ENCODE measurements around the gene ALDH6A1.

Gene ALDH6A1

DNA sequence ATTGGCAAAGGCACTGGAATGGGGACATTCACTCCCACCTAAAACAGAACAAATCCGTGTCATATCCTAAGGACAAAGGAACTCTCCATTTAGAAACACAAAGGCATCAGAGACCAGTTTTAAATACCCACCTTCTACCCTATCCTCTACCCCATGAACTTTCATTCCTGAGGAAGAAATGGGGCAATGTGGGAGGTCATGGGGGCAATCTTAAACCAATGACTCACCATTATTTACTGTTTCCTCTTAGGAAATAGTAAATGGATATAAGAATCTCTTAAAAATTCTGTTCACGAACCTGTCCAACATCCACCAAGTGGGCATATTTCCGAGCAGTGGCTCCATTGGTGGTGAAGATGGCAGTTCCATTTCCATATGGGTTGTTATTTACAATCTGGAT is 19.4 kb downstream of the ALDH6A1 start:
- Histone ChIP-seq H3K27ac (no peak overlapping the region), H3K4me3 (no peak overlapping the region), H3K9me3 (ENCODE audit: low read depth, low read length) (no peaks in the 10 kb centered on the region), H3K9ac (ENCODE audit: insufficient read length) (no peak overlapping the region), H3K36me3 (ENCODE audit: insufficient read depth, low read length) (no peaks in the 10 kb centered on the region)
- no peak for TF ChIP-seq POLR2AphosphoS5 (IDR thresholded peaks at IDR 0.05; ENCODE audit: borderline replicate concordance, low read depth, low read length)
- TF ChIP-seq EZH2 (IDR thresholded peaks at IDR 0.05) = no peak
- no peak for TF ChIP-seq FOXP2 (optimal IDR thresholded peaks at IDR 0.05; ENCODE audit: control extremely low read depth, extremely low read length, insufficient read depth)
- DNase-seq (ENCODE audit: low read depth, low spot score) = no peak

DNA sequence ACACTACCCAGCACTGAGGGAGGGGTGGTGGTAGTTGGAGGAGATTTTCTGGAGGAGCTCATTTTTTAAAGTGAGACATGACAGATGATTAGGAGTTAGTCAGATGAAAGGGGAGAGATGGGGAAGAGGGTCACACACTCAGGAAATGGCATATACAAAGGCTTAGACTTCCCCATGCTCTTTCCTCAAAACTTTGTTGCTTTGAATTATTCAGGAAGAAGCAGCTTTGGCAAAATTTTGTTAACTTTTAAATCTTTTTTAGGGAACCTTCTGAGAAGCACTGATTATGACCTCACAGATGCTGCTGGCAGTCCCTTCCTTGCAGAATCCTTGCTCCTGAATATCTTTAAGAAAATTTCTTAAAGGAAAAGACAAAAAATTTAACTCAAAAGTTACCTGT is 19.8 kb downstream of the ALDH6A1 start:
- DNase-seq (ENCODE audit: low read depth, low spot score) = no peak
- Histone ChIP-seq H3K36me3 (ENCODE audit: insufficient read depth, low read length) (no peaks in the 10 kb centered on the region), H3K27ac (no peak overlapping the region), H3K9me3 (ENCODE audit: low read depth, low read length) (no peaks in the 10 kb centered on the region), H3K4me3 (no peak overlapping the region), H3K9ac (ENCODE audit: insufficient read length) (no peak overlapping the region)
- TF ChIP-seq POLR2AphosphoS5 (IDR thresholded peaks at IDR 0.05; ENCODE audit: borderline replicate concordance, low read depth, low read length) (no peak), EZH2 (IDR thresholded peaks at IDR 0.05) (no peak), FOXP2 (optimal IDR thresholded peaks at IDR 0.05; ENCODE audit: control extremely low read depth, extremely low read length, insufficient read depth) (no peak)

DNA sequence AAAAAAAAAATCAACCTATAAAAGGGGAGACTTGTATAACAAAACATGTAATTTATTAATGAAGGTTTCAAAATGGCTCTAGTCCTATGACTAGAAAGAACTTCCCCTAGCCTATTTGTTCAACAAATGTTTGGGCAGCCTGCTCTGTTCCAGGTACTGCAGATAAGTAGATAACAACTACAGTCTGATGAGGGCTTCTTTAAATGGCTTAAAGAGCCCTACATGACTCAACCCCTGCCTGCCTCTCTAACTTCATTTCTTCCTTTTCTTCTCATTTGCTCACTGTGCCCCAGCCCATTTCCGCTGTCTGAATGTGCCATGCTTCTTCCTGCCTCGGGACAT is 21.5 kb downstream of the ALDH6A1 start:
- no peaks in the 10 kb centered on the region for H3K36me3 ChIP-seq (ENCODE audit: insufficient read depth, low read length)
- no peak overlapping the region for H3K27ac ChIP-seq
- no peak for DNase-seq (ENCODE audit: low read depth, low spot score)
- no peak overlapping the region for H3K9ac ChIP-seq (ENCODE audit: insufficient read length)
- H3K9me3 ChIP-seq (ENCODE audit: low read depth, low read length) = no peaks in the 10 kb centered on the region
- H3K4me3 ChIP-seq = no peak overlapping the region
- TF ChIP-seq FOXP2 (optimal IDR thresholded peaks at IDR 0.05; ENCODE audit: control extremely low read depth, extremely low read length, insufficient read depth) (no peak), EZH2 (IDR thresholded peaks at IDR 0.05) (no peak), POLR2AphosphoS5 (IDR thresholded peaks at IDR 0.05; ENCODE audit: borderline replicate concordance, low read depth, low read length) (no peak)

DNA sequence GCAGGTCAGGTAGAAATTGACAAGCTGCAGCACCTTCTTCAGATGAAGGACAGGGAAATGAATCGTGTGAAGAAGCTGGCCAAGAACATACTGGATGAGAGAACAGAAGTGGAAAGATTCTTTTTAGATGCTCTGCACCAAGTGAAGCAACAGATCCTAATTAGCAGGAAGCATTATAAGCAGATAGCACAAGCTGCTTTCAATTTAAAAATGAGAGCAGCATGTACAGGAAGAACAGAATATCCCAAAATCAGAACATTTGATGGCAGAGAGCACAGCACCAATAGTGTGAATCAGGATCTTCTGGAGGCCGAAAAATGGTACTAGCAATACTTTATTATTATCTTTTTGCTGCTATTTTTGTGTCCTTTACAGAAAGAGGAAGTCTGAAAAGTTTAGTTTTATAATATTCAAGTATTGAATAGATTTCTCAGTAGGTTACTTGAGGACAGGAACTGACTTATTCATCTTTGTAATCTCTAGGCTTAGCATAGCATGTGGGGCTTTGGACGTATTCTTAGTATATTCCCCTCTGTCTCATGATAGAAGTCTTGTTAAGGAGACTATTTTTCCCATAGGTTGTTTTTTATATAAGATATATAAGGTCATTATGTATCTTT is 34.3 kb downstream of the ALDH6A1 start:
- no peak overlapping the region for H3K4me3 ChIP-seq
- no peaks in the 10 kb centered on the region for H3K9me3 ChIP-seq (ENCODE audit: low read depth, low read length)
- H3K36me3 ChIP-seq (ENCODE audit: insufficient read depth, low read length) = no peaks in the 10 kb centered on the region
- H3K9ac ChIP-seq (ENCODE audit: insufficient read length) = no peak overlapping the region
- no peak for TF ChIP-seq FOXP2 (optimal IDR thresholded peaks at IDR 0.05; ENCODE audit: control extremely low read depth, extremely low read length, insufficient read depth)
- TF ChIP-seq POLR2AphosphoS5 (IDR thresholded peaks at IDR 0.05; ENCODE audit: borderline replicate concordance, low read depth, low read length) = no peak
- no peak for TF ChIP-seq EZH2 (IDR thresholded peaks at IDR 0.05)
- H3K27ac ChIP-seq = no peak overlapping the region
- no peak for DNase-seq (ENCODE audit: low read depth, low spot score)

- Histone ChIP-seq H3K4me3 (no peak overlapping the region), H3K9ac (ENCODE audit: insufficient read length) (no peak overlapping the region), H3K36me3 (ENCODE audit: insufficient read depth, low read length) (no peaks in the 10 kb centered on the region), H3K9me3 (ENCODE audit: low read depth, low read length) (no peaks in the 10 kb centered on the region), H3K27ac (no peak overlapping the region)
- DNase-seq (ENCODE audit: low read depth, low spot score) = no peak
- no peak for TF ChIP-seq EZH2 (IDR thresholded peaks at IDR 0.05)
- no peak for TF ChIP-seq POLR2AphosphoS5 (IDR thresholded peaks at IDR 0.05; ENCODE audit: borderline replicate concordance, low read depth, low read length)
- no peak for TF ChIP-seq FOXP2 (optimal IDR thresholded peaks at IDR 0.05; ENCODE audit: control extremely low read depth, extremely low read length, insufficient read depth)
Measured at GRCh38 chr14:74048281-74048680, 36.0 kb downstream of the ALDH6A1 start.

GRCh38 chr14:74045522-74045921 is 38.7 kb downstream of the ALDH6A1 start:
- no peak overlapping the region for H3K4me3 ChIP-seq
- no peak for DNase-seq (ENCODE audit: low read depth, low spot score)
- H3K36me3 ChIP-seq (ENCODE audit: insufficient read depth, low read length) = no peaks in the 10 kb centered on the region
- H3K9me3 ChIP-seq (ENCODE audit: low read depth, low read length) = no peaks in the 10 kb centered on the region
- H3K9ac ChIP-seq (ENCODE audit: insufficient read length) = no peak overlapping the region
- no peak for TF ChIP-seq EZH2 (IDR thresholded peaks at IDR 0.05)
- TF ChIP-seq FOXP2 (optimal IDR thresholded peaks at IDR 0.05; ENCODE audit: control extremely low read depth, extremely low read length, insufficient read depth) = no peak
- TF ChIP-seq POLR2AphosphoS5 (IDR thresholded peaks at IDR 0.05; ENCODE audit: borderline replicate concordance, low read depth, low read length) = no peak
- no peak overlapping the region for H3K27ac ChIP-seq

- TF ChIP-seq POLR2AphosphoS5 (IDR thresholded peaks at IDR 0.05; ENCODE audit: borderline replicate concordance, low read depth, low read length) (no peak), FOXP2 (optimal IDR thresholded peaks at IDR 0.05; ENCODE audit: control extremely low read depth, extremely low read length, insufficient read depth) (no peak), EZH2 (IDR thresholded peaks at IDR 0.05) (no peak)
- Histone ChIP-seq H3K36me3 (ENCODE audit: insufficient read depth, low read length) (no peaks in the 10 kb centered on the region), H3K4me3 (no peak overlapping the region), H3K9me3 (ENCODE audit: low read depth, low read length) (no peaks in the 10 kb centered on the region), H3K9ac (ENCODE audit: insufficient read length) (no peak overlapping the region), H3K27ac (no peak overlapping the region)
- no peak for DNase-seq (ENCODE audit: low read depth, low spot score)
Measured at GRCh38 chr14:74042296-74042695, 42.0 kb downstream of the ALDH6A1 start.

DNA sequence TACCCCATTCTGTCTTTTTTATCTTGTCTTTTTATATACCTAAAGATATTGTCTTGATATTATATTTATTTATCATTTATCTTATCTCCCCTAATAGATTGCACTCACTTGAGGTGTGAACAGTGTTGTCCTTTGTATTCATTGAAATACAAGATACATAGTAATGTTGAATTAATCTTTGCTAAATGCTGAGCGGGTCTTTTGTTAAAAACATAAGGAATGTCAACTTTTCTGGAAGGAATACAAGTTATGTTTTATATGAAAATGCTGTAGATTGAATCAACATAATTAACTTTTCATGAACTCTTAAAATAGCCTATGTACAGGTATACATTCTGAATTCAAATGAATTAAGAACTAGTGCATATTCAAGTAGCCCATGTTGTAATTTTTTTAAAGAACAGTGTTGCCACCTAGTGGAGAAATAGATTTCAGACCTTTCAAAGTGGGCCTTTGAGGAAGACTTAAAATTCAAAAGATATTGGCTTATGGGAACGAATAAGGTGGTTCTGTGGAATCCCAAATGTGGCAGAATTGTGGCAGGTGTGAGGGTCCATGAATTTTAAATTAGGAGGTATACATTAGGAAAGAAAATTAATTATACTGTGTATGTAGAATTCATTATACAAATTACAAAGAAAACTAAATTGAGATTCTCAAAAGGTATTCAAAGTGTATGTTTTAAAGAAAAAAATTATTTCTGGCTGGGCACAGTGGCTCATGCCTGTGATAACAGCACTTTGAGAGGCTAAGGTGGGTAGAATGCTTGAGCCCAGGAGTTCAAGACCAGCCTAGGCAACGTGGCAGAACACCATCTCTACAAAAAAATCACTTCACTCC is 46.0 kb downstream of the ALDH6A1 start:
- peak; percentile 60 for DNase-seq (ENCODE audit: low read depth, low spot score)

More for the DNA sequence above, 46.0 kb downstream of the ALDH6A1 start:
- no peak overlapping the region for H3K4me3 ChIP-seq
- TF ChIP-seq EZH2 (IDR thresholded peaks at IDR 0.05) (no peak), POLR2AphosphoS5 (IDR thresholded peaks at IDR 0.05; ENCODE audit: borderline replicate concordance, low read depth, low read length) (no peak), FOXP2 (optimal IDR thresholded peaks at IDR 0.05; ENCODE audit: control extremely low read depth, extremely low read length, insufficient read depth) (no peak)
- H3K9me3 ChIP-seq (ENCODE audit: low read depth, low read length) = no peaks in the 10 kb centered on the region
- no peak overlapping the region for H3K9ac ChIP-seq (ENCODE audit: insufficient read length)
- H3K36me3 ChIP-seq (ENCODE audit: insufficient read depth, low read length) = no peaks in the 10 kb centered on the region
- no peak overlapping the region for H3K27ac ChIP-seq
